A673 (cell line): Measurements from ENCODE around the gene RGMA. TPM values are rescaled to one million over a fixed set of nuclear protein-coding genes. Genes with fewer than 3 reads are reported as not detected.

Experiments used
- BruUV-seq: library from RNA; stranded (reverse); fragments of 400-500 nt; replicated peaks from 2 replicates; lab custom pipeline; 2021; lab: Mats Ljungman, UMichigan
- CTCF ChIA-PET: fragments of 300-600 bp; sonication (Branson Sonifier 250); formaldehyde crosslinking; loops from one replicate; lab custom pipeline; 2022; ENCODE audit warnings: antibody characterized with exemption; lab: Charles Lee
- POLR2A ChIA-PET: fragments of 300-600 bp; sonication (Branson Sonifier 250); formaldehyde crosslinking; loops from one replicate; lab custom pipeline; 2022; ENCODE audit warnings: antibody characterized with exemption; ENCODE audit not compliant: low non-redundant PET; lab: Charles Lee
- DNase-seq: peaks from one replicate; pipeline ENCODE4 v3.0.0-alpha.2; 2015; ENCODE audit warnings: low spot score
- H3K27ac ChIP-seq: fragments of 200-600 bp; sonication (generic); 2 replicates; pipeline ENCODE4 v1.5.1; 2016; ENCODE audit warnings: mixed run types, low read depth, mild to moderate bottlenecking, mixed read lengths, antibody characterized with exemption, low read length; ENCODE audit not compliant: poor library complexity, severe bottlenecking
- H3K27me3 ChIP-seq: fragments of 200-600 bp; sonication (generic); replicated peaks from 2 replicates; pipeline ENCODE4 v1.6.1; 2017; ENCODE audit warnings: mixed run types, low read depth, mild to moderate bottlenecking, mixed read lengths, antibody characterized with exemption, low read length; ENCODE audit not compliant: insufficient read depth, poor library complexity
- H3K36me3 ChIP-seq: fragments of 200-600 bp; sonication (generic); 2 replicates; pipeline ENCODE4 v1.6.1; 2016; ENCODE audit warnings: mixed run types, mild to moderate bottlenecking, mixed read lengths, antibody characterized with exemption, low read length; ENCODE audit not compliant: insufficient read depth, poor library complexity, severe bottlenecking
- H3K4me1 ChIP-seq: fragments of 200-600 bp; sonication (generic); 2 replicates; pipeline ENCODE4 v1.6.1; 2017; ENCODE audit warnings: mixed run types, mild to moderate bottlenecking, mixed read lengths, antibody characterized with exemption, low read length; ENCODE audit not compliant: insufficient read depth, poor library complexity, severe bottlenecking
- H3K4me3 ChIP-seq: fragments of 200-600 bp; sonication (generic); 2 replicates; pipeline ENCODE4 v1.5.1; 2016; ENCODE audit warnings: low read depth, mixed run types, mild to moderate bottlenecking, mixed read lengths, low read length; ENCODE audit not compliant: poor library complexity, severe bottlenecking
- H3K9me3 ChIP-seq: fragments of 200-600 bp; sonication (generic); 2 replicates; pipeline ENCODE4 v1.6.1; 2016; ENCODE audit warnings: mixed run types, low read depth, mild to moderate bottlenecking, mixed read lengths, antibody characterized with exemption, low read length; ENCODE audit not compliant: poor library complexity, severe bottlenecking
- EZH2 ChIP-seq: fragments of 200-600 bp; sonication (generic); IDR thresholded peaks from 2 replicates; pipeline ENCODE4 v1.6.1; 2017; ENCODE audit warnings: borderline replicate concordance, low read depth, mild to moderate bottlenecking, mixed read lengths, antibody characterized with exemption, low read length; ENCODE audit not compliant: poor library complexity, severe bottlenecking
- intact Hi-C: fragments of 100-400 bp; cut with micrococcal nuclease; formaldehyde crosslinking; loops from one replicate; pipeline ENCODE4 v1.10.0; 2022; ENCODE audit not compliant: unreplicated experiment
- total RNA-seq: library from RNA; stranded (reverse); gene quantifications from 2 replicates; pipeline ENCODE4 v1.2.3, GENCODE V29; 2021
- TF ChIP-seq, protein P1 (sequence below): fragments of 300-800, 200-600 bp; sonication (generic); conservative IDR thresholded peaks from 2 replicates; pipeline ENCODE4 v1.5.1; 2017; ENCODE audit warnings: low read depth, mild to moderate bottlenecking, antibody characterized with exemption, low read length, moderate library complexity, mixed read lengths

The RGMA gene
- total RNA-seq, 1 experiment from 2014 or later: 5.0 TPM

DNA sequence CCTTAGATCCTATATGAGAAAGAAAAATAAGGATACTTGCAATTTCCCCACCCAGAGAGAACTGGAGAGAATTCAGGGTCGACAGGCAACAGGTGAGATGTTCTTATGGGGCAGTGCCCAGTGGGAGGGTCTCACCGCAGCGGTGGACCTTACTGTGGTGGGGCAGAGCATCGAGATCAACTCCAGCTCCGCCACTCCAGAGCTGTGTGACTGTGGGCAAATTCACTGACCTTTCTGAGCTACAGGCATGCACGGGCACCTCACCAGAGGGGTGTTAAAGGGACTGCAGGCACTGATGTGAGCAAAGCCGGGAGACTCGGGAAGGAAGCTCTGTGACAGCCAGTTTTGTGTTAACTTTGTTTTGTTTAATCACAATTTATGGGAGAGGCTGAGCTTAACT lies 30.9 kb downstream of the RGMA start:
- intact Hi-C loops: no loop called here
- no peaks in the 10 kb centered on the region for H3K9me3 ChIP-seq
- no peak for DNase-seq
- POLR2A ChIA-PET: no interaction called here
- no TSS peak for BruUV-seq
- H3K4me3 ChIP-seq: no peak overlapping the region
- H3K4me1 ChIP-seq: peaks cover 23% of the 10 kb centered on the region
- H3K36me3 ChIP-seq: no peaks in the 10 kb centered on the region
- TF ChIP-seq, protein P1, sequence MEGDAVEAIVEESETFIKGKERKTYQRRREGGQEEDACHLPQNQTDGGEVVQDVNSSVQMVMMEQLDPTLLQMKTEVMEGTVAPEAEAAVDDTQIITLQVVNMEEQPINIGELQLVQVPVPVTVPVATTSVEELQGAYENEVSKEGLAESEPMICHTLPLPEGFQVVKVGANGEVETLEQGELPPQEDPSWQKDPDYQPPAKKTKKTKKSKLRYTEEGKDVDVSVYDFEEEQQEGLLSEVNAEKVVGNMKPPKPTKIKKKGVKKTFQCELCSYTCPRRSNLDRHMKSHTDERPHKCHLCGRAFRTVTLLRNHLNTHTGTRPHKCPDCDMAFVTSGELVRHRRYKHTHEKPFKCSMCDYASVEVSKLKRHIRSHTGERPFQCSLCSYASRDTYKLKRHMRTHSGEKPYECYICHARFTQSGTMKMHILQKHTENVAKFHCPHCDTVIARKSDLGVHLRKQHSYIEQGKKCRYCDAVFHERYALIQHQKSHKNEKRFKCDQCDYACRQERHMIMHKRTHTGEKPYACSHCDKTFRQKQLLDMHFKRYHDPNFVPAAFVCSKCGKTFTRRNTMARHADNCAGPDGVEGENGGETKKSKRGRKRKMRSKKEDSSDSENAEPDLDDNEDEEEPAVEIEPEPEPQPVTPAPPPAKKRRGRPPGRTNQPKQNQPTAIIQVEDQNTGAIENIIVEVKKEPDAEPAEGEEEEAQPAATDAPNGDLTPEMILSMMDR: no peak
- no peak for TF ChIP-seq EZH2
- CTCF ChIA-PET: no interaction called here
- H3K27ac ChIP-seq: no peak overlapping the region
- H3K27me3 ChIP-seq: no peaks in the 10 kb centered on the region

DNA sequence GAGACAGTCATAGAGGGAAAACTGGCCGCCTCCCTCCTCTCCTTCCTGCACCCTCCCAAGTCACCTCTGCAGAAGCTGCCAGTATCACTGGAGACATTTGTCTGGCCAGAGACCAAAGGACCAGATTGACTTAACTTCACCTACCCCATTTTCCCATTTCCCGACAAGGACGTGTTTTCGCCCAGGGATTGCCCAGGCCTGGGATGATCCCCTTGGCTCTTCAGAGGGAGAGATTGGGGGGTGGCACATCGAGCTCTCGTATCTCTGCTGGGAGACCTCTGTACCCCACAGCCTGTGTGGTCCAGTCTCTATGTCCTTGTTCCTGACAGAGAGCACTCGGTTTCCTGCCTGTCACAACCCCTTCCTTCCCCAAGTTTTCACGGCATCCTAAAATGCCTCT lies 31.4 kb downstream of the RGMA start:
- Histone ChIP-seq H3K27me3 (no peaks in the 10 kb centered on the region), H3K4me3 (no peak overlapping the region), H3K4me1 (peaks cover 19% of the 10 kb centered on the region), H3K36me3 (no peaks in the 10 kb centered on the region), H3K27ac (no peak overlapping the region), H3K9me3 (no peaks in the 10 kb centered on the region)
- no peak for DNase-seq
- TF ChIP-seq EZH2: no peak
- TF ChIP-seq, protein P1: no peak
- BruUV-seq: no TSS peak
- ChIA-PET POLR2A (no interaction called here), CTCF (no interaction called here)
- intact Hi-C loops: no loop called here

DNA sequence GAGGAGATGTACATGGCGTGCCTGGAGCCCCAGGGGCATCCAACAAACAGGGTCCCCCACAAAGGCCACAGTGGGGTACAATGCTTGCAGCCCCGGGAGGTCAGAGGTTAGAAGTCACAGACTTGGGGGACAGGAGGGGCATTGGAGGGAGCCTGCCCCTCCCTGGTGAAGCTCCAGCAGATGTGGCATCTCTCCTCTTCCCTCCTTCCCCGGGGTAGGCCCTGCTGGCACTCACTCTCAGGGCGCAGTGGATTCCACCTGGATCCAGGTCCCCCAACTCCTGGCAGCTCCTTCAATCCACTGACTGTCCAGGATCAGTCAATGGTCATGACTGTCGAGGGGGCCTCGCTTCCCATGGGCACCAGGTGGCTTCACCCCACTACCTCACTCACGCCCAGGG lies 32.2 kb downstream of the RGMA start:
- TF ChIP-seq, protein P1: no peak
- TF ChIP-seq EZH2: no peak
- no peak for DNase-seq
- no peaks in the 10 kb centered on the region for H3K9me3 ChIP-seq
- no TSS peak for BruUV-seq
- CTCF ChIA-PET: no interaction called here
- intact Hi-C loops: no loop called here
- no peaks in the 10 kb centered on the region for H3K27me3 ChIP-seq
- H3K4me3 ChIP-seq: no peak overlapping the region
- H3K36me3 ChIP-seq: no peaks in the 10 kb centered on the region
- POLR2A ChIA-PET: no interaction called here
- no peak overlapping the region for H3K27ac ChIP-seq
- H3K4me1 ChIP-seq: peaks cover 14% of the 10 kb centered on the region
